ENCODE measurements around the gene TTC17. TPM values are rescaled to one million over a fixed set of nuclear protein-coding genes. Genes with fewer than 3 reads are reported as not detected.
"Not testable (repeated sequence)": the region's sequence is repeated elsewhere in the genome, so short reads cannot be mapped to it uniquely, and the experiment has no call there.

TTC17 gene
- total RNA-seq, 2 donors from 2014 or later, result 69.1 to 95.9 TPM

GRCh38 chr11:43367382-43368178 lies 8.9 kb downstream of the TTC17 start:
- no peak overlapping the region for H3K27ac Mint-ChIP-seq
- ATAC-seq, result no peak
- no peak for DNase-seq (ENCODE audit: low spot score in 2 of 2)
- no peaks in the 10 kb centered on the region for H3K9me3 Mint-ChIP-seq
- H3K36me3 Mint-ChIP-seq, result peaks cover 4 to 16% of the 10 kb centered on the region in 2 donors

DNA sequence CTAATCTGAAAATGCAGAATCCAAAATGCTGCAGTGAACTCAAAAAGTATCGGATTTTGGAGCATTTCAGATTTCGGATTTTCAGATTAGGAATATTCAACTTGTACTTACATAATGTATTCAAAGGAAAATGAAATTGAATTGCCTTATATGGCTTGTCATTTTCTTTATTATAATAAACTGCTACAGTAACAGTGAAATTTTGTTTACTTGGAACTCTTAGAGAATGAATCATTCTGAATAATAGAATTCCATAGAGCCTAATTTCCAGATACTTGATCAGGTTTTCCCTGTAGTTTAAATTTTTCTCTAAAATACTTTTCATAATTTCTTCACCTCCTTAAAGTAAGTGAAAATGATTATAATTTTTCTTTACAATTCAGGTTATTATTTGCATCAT lies 17.3 kb downstream of the TTC17 start:
- ATAC-seq (no peak), DNase-seq (ENCODE audit: low spot score in 2 of 2) (no peak)
- Mint-ChIP-seq H3K36me3 (peaks cover 0 to 4% of the 10 kb centered on the region in 2 donors), H3K9me3 (no peaks in the 10 kb centered on the region), H3K27ac (no peak overlapping the region)

- Mint-ChIP-seq H3K9me3 (no peaks in the 10 kb centered on the region), H3K36me3 (peaks cover 0 to 4% of the 10 kb centered on the region in 2 donors), H3K27ac (no peak overlapping the region)
- no peak for ATAC-seq
- DNase-seq (ENCODE audit: low spot score in 2 of 2), result no peak
These were observed 17.9 kb downstream of the TTC17 start for GRCh38 chr11:43376594-43376993.

- Mint-ChIP-seq H3K36me3 (peaks cover 0 to 4% of the 10 kb centered on the region in 2 donors), H3K9me3 (no peaks in the 10 kb centered on the region)
These were observed 18.7 kb downstream of the TTC17 start for GRCh38 chr11:43377389-43377788.

GRCh38 chr11:43378897-43379296 lies 20.2 kb downstream of the TTC17 start:
- ATAC-seq, result no peak
- peaks cover 3 to 4% of the 10 kb centered on the region in 2 donors for H3K36me3 Mint-ChIP-seq
- no peak overlapping the region for H3K27ac Mint-ChIP-seq
- no peak for DNase-seq (ENCODE audit: low spot score in 2 of 2)
- no peaks in the 10 kb centered on the region for H3K9me3 Mint-ChIP-seq

More at GRCh38 chr11:43377389-43377788, 18.7 kb downstream of the TTC17 start:
- no peak for DNase-seq (ENCODE audit: low spot score in 2 of 2)
- ATAC-seq, result no peak
- peak overlapping the region in 1 of 2 donors; percentile 16 for H3K27ac Mint-ChIP-seq

DNA sequence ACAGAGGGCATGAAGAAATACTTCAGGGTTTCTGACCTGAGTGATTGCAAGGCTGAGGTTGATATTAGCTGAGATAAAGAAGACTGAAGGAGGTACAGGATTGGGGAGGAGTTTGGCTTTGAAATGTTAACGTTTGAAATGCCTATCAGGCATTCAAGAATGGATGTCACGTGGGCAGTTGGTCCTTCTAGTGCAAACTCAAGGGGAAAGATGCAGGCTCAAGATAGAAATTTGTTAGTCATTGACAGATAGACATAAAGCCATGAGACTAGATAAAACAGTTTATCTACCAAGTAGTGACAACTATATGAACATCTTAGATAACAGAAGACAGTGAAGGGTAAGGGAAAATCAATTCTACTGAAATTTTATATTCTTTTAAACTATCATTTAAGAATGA lies 23.1 kb downstream of the TTC17 start:
- Mint-ChIP-seq H3K9me3 (no peaks in the 10 kb centered on the region), H3K36me3 (peaks cover 4 to 6% of the 10 kb centered on the region in 2 donors), H3K27ac (no peak overlapping the region)
- DNase-seq (ENCODE audit: low spot score in 2 of 2), result no peak
- no peak for ATAC-seq

GRCh38 chr11:43382614-43383013 lies 23.9 kb downstream of the TTC17 start:
- DNase-seq (ENCODE audit: low spot score in 2 of 2), result no peak
- H3K27ac Mint-ChIP-seq, result no peak overlapping the region
- H3K9me3 Mint-ChIP-seq, result no peaks in the 10 kb centered on the region
- no peak for ATAC-seq
- peaks cover 4 to 6% of the 10 kb centered on the region in 2 donors for H3K36me3 Mint-ChIP-seq

GRCh38 chr11:43384393-43384792 lies 25.7 kb downstream of the TTC17 start:
- H3K27ac Mint-ChIP-seq, result no peak overlapping the region
- ATAC-seq (no peak), DNase-seq (ENCODE audit: low spot score in 2 of 2) (no peak)
- peaks cover 7 to 13% of the 10 kb centered on the region in 2 donors for H3K36me3 Mint-ChIP-seq
- no peaks in the 10 kb centered on the region for H3K9me3 Mint-ChIP-seq

GRCh38 chr11:43392713-43393112 lies 34.0 kb downstream of the TTC17 start:
- Mint-ChIP-seq H3K27ac (peak overlapping the region; percentile 34 to 42), H3K9me3 (no peaks in the 10 kb centered on the region), H3K36me3 (peaks cover 21 to 44% of the 10 kb centered on the region in 2 donors)
- ATAC-seq (peak; percentile 83 to 90), DNase-seq (ENCODE audit: low spot score in 2 of 2) (peak in 1 of 2 donors; percentile 14)

GRCh38 chr11:43393765-43394355 lies 35.1 kb downstream of the TTC17 start:
- peaks cover 20 to 49% of the 10 kb centered on the region in 2 donors for H3K36me3 Mint-ChIP-seq
- no peak for DNase-seq (ENCODE audit: low spot score in 2 of 2)
- no peak overlapping the region for H3K27ac Mint-ChIP-seq
- ATAC-seq, result no peak
- no peaks in the 10 kb centered on the region for H3K9me3 Mint-ChIP-seq

GRCh38 chr11:43396617-43397016 lies 37.9 kb downstream of the TTC17 start:
- peak overlapping the region; percentile 6 to 15 for H3K27ac Mint-ChIP-seq
- DNase-seq (ENCODE audit: low spot score in 2 of 2), result no peak
- H3K9me3 Mint-ChIP-seq, result no peaks in the 10 kb centered on the region
- peaks cover 19 to 61% of the 10 kb centered on the region in 2 donors for H3K36me3 Mint-ChIP-seq
- no peak for ATAC-seq

- ATAC-seq, result peak; percentile 75
- H3K36me3 Mint-ChIP-seq, result peaks cover 22 to 68% of the 10 kb centered on the region in 2 donors
- DNase-seq (ENCODE audit: low spot score in 2 of 2), result no peak
- H3K27ac Mint-ChIP-seq, result peak overlapping the region in 1 of 2 donors; percentile 6
- no peaks in the 10 kb centered on the region for H3K9me3 Mint-ChIP-seq
These were observed 38.5 kb downstream of the TTC17 start for GRCh38 chr11:43397251-43397650.

DNA sequence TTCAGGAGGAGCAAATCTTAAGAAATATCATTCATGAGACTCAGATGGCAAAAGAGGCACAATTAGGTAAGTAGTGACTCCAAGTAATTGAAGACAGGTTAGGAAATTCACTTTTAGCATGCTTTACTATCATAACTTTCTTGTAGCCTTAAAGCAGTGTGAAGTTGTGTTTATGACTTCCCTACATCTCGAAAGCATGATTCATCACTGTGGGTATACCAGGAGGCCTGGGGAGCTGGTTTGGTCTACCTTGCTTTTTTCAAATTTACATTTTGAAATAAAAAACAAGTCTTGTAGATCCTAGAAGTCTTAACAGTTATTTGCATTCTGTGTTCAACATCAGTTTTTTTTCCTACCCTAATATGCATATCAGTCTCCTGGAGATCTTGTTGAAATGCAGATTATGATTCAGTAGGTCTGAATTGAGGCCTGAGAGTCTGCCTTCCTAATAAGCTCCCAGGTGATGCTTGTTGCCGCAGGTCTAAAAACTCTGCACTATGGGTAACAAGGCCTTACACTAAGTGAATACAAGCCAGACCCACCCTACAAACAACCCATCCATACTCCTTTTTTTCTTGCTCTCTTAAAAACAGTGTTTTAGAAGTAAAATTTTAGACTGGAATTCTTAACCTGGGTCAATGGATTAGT lies 41.4 kb downstream of the TTC17 start:
- peak in 1 of 2 donors; percentile 10 for DNase-seq (ENCODE audit: low spot score in 2 of 2)
- peaks cover 11 to 61% of the 10 kb centered on the region in 2 donors for H3K36me3 Mint-ChIP-seq
- ATAC-seq, result peak; percentile 57 to 64
- H3K27ac Mint-ChIP-seq, result no peak overlapping the region
- no peaks in the 10 kb centered on the region for H3K9me3 Mint-ChIP-seq

GRCh38 chr11:43401252-43401651 lies 42.5 kb downstream of the TTC17 start:
- DNase-seq (ENCODE audit: low spot score in 2 of 2) (no peak), ATAC-seq (no peak)
- Mint-ChIP-seq H3K36me3 (peaks cover 11 to 63% of the 10 kb centered on the region in 2 donors), H3K9me3 (no peaks in the 10 kb centered on the region), H3K27ac (no peak overlapping the region)

DNA sequence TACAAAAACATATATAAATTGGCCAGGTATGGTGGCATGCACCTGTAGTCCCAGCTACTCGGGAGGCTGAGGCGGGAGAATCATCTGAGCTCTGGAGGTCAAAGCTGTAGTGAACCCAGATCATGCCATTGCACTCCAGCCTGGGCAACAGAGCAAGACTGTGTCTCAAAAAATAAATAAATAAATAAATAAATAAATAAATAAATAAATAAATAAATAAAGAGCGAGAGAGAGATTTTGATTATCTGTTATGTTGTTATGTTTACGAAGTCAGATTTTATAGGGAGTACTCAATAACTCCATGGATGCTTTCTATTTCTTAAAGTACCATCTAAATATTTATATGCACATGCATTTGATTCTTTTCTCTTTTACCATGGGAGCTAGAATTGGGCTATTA lies 43.1 kb downstream of the TTC17 start:
- DNase-seq (ENCODE audit: low spot score in 2 of 2); H3K9me3 Mint-ChIP-seq; H3K27ac Mint-ChIP-seq; ATAC-seq: not testable (repeated sequence)
- H3K36me3 Mint-ChIP-seq, result peaks cover 11 to 59% of the 10 kb centered on the region in 2 donors

DNA sequence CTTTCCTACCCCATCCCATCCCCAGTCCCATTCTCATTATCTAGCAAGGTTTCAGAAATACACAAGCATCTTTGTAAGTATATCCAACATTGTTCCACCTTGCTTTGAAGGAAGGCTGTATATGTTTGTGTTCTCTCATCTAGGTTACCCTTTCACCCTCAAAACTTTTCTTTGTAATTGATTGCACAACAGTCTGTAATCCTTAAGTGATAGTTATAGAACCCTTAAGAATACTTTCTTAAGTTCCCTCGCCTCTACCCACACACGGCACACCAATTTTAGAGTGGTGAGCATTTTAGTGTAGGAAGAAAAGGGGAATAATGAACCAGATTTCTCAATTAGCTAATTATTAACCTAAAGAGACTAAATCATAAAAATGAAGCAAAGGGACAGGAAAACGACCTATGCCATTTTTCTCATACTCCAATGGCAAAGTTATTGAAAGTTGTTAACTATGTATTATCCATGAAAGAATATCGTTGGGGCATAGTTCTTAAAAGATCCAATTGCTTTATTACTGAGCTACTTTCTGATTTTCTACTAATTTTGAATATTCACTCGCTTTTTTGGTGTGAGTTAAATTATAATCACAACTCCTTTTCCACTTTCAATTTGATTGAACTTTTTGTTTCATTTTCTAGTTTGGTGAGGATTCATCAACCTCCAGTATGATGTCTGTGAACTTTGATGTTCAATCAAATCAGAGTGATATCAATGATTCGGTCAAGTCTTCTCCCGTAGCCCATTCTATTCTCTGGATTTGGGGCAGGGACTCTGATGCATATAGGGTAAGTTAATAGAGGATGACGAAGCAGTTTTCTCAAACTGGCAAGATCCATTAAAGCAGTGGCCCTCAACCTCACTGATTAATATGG lies 44.9 kb downstream of the TTC17 start:
- peak; percentile 28 to 45 for ATAC-seq
- peaks cover 11 to 42% of the 10 kb centered on the region in 2 donors for H3K36me3 Mint-ChIP-seq
- DNase-seq (ENCODE audit: low spot score in 2 of 2), result no peak

More for the DNA sequence above, 44.9 kb downstream of the TTC17 start:
- H3K9me3 Mint-ChIP-seq, result no peaks in the 10 kb centered on the region
- H3K27ac Mint-ChIP-seq, result peak overlapping the region; percentile 10 to 51

All from activated naive CD4-positive, alpha-beta T cell treated with anti-CD3 and anti-CD28 coated beads, Interleukin-2, amount 50 U/mL, for 72 hours (primary cell).